OCI-LY7 (cell line): ENCODE data around the gene TOX4. TPM values are rescaled to one million over a fixed set of nuclear protein-coding genes. Genes with fewer than 3 reads are reported as not detected.
A peak's percentile ranks its signal among the peaks of the same experiment; 100 is the strongest.

Experiments
- BruUV-seq: library from RNA; stranded (reverse); fragments of 400-500 nt; replicated peaks from 2 replicates; lab custom pipeline; 2021; lab: Mats Ljungman, UMichigan
- CTCF ChIA-PET: fragments of 300-600 bp; sonication (Branson Sonifier 250); formaldehyde crosslinking; loops from one replicate; lab custom pipeline; 2022; ENCODE audit warnings: antibody characterized with exemption; ENCODE audit not compliant: unreplicated experiment; lab: Charles Lee
- POLR2A ChIA-PET: fragments of 300-600 bp; sonication (Branson Sonifier 250); formaldehyde crosslinking; loops from one replicate; lab custom pipeline; 2022; ENCODE audit warnings: antibody characterized with exemption; lab: Charles Lee
- DNase-seq: peaks from one replicate; pipeline ENCODE4 v3.0.0-alpha.2; 2015; ENCODE audit warnings: low spot score
- H2AFZ ChIP-seq: fragments of 200-600 bp; sonication (generic), shearing (Covaris generic); 2 replicates; pipeline ENCODE4 v1.6.1; 2014; ENCODE audit warnings: mild to moderate bottlenecking, antibody characterized with exemption, low read length, moderate library complexity
- H3K27ac ChIP-seq: fragments of 200-600 bp; sonication (generic); 2 replicates; pipeline ENCODE4 v1.5.1; 2014; ENCODE audit warnings: mixed run types, low read depth, mild to moderate bottlenecking, moderate library complexity, low read length, inconsistent platforms; ENCODE audit not compliant: poor library complexity, severe bottlenecking
- H3K36me3 ChIP-seq: fragments of 200-600 bp; sonication (generic); 2 replicates; pipeline ENCODE4 v1.6.1; 2014; ENCODE audit warnings: mild to moderate bottlenecking, antibody characterized with exemption, low read length, moderate library complexity, mixed read lengths; ENCODE audit not compliant: insufficient read depth
- H3K4me1 ChIP-seq: fragments of 200-600 bp; sonication (generic); 2 replicates; pipeline ENCODE4 v1.5.1; 2014; ENCODE audit warnings: mild to moderate bottlenecking, low read length; ENCODE audit not compliant: insufficient read depth, poor library complexity, severe bottlenecking
- H3K4me2 ChIP-seq: fragments of 200-600 bp; sonication (generic); 2 replicates; pipeline ENCODE4 v1.6.1; 2014; ENCODE audit warnings: mild to moderate bottlenecking, low read length
- H3K4me3 ChIP-seq: fragments of 200-600 bp; sonication (generic); 2 replicates; pipeline ENCODE4 v1.5.1; 2014; ENCODE audit warnings: mild to moderate bottlenecking, low read depth, low read length; ENCODE audit not compliant: poor library complexity, severe bottlenecking
- H3K79me2 ChIP-seq: fragments of 200-600 bp; sonication (generic); 2 replicates; pipeline ENCODE4 v1.6.1; 2016; ENCODE audit warnings: low read depth, mild to moderate bottlenecking, low read length, moderate library complexity, mixed read lengths; ENCODE audit not compliant: insufficient read depth
- H3K9me2 ChIP-seq: fragments of 200-600 bp; sonication (generic); 2 replicates; pipeline ENCODE4 v1.6.1; 2016; ENCODE audit warnings: mild to moderate bottlenecking, low read length, mixed read lengths; ENCODE audit not compliant: insufficient read depth
- H3K9me3 ChIP-seq: fragments of 200-600 bp; sonication (generic); 2 replicates; pipeline ENCODE4 v1.6.1; 2014; ENCODE audit warnings: mild to moderate bottlenecking, mixed run types, low read length, mixed read lengths
- H4K20me1 ChIP-seq: fragments of 200-600 bp; sonication (generic); 2 replicates; pipeline ENCODE4 v1.6.1; 2014; ENCODE audit warnings: mild to moderate bottlenecking, antibody characterized with exemption, low read length, moderate library complexity, mixed read lengths; ENCODE audit not compliant: insufficient read depth
- EZH2phosphoT487 ChIP-seq: fragments of 200-600 bp; sonication (generic); IDR thresholded peaks from 2 replicates; pipeline ENCODE4 v1.6.1; 2018; ENCODE audit warnings: low read depth, borderline replicate concordance, mild to moderate bottlenecking, mixed run types, antibody characterized with exemption, low read length, moderate library complexity, mixed read lengths
- intact Hi-C: fragments of 100-400 bp; cut with micrococcal nuclease; formaldehyde crosslinking; loops from one replicate; pipeline ENCODE4 v1.10.0; 2022; ENCODE audit not compliant: unreplicated experiment
- total RNA-seq, 2 experiments: library from RNA; depleted of rRNA in 1 of 2; stranded (reverse); fragments of >200 nt in 1 of 2; shearing (Covaris generic) in 1 of 2; gene quantifications; 2 replicates each; pipeline ENCODE4 v1.2.3, GENCODE V29; 2014 to 2022
- TF ChIP-seq, protein P1 (sequence below): fragments of 200-600 bp; sonication (generic); conservative IDR thresholded peaks from 2 replicates; pipeline ENCODE4 v1.5.1; 2014; ENCODE audit warnings: mild to moderate bottlenecking, antibody characterized with exemption, low read length, moderate library complexity, mixed read lengths

TOX4 gene
- total RNA-seq, 2 experiments from 2014 or later = 26.1 to 65.4 TPM

- Histone ChIP-seq H3K9me2 (no peaks in the 10 kb centered on the region), H3K36me3 (no peaks in the 10 kb centered on the region), H3K4me1 (peaks cover 56% of the 10 kb centered on the region), H3K4me3 (peak overlapping the region; percentile 19), H3K79me2 (no peaks in the 10 kb centered on the region), H2AFZ (peak overlapping the region; percentile 74; the same call in 1 of the 2 replicates), H3K27ac (peak overlapping the region; percentile 61), H4K20me1 (no peaks in the 10 kb centered on the region), H3K9me3 (no peaks in the 10 kb centered on the region), H3K4me2 (peak overlapping the region; percentile 65)
- no peak for TF ChIP-seq EZH2phosphoT487
- TF ChIP-seq, protein P1, sequence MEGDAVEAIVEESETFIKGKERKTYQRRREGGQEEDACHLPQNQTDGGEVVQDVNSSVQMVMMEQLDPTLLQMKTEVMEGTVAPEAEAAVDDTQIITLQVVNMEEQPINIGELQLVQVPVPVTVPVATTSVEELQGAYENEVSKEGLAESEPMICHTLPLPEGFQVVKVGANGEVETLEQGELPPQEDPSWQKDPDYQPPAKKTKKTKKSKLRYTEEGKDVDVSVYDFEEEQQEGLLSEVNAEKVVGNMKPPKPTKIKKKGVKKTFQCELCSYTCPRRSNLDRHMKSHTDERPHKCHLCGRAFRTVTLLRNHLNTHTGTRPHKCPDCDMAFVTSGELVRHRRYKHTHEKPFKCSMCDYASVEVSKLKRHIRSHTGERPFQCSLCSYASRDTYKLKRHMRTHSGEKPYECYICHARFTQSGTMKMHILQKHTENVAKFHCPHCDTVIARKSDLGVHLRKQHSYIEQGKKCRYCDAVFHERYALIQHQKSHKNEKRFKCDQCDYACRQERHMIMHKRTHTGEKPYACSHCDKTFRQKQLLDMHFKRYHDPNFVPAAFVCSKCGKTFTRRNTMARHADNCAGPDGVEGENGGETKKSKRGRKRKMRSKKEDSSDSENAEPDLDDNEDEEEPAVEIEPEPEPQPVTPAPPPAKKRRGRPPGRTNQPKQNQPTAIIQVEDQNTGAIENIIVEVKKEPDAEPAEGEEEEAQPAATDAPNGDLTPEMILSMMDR = no peak
- ChIA-PET POLR2A (interaction anchor here (0.6 to 3.2 kb wide), 9 partner anchors 8 to 93 kb away, joined by 3 to 24 read pairs (median 5); partner anchors contain the start of gene METTL3), CTCF (no interaction called here)
- no peak for DNase-seq
- BruUV-seq = no TSS peak
- intact Hi-C loops = no loop called here
Observed at GRCh38 chr14:21529515-21529914, 52.5 kb downstream of the TOX4 start.

- no peak for TF ChIP-seq EZH2phosphoT487
- TF ChIP-seq, protein P1 = no peak
- Histone ChIP-seq H3K9me3 (no peaks in the 10 kb centered on the region), H2AFZ (0 out of 2 replicates have a peak overlapping the region, but pooled peaks have one; percentile 14), H3K27ac (no peak overlapping the region), H4K20me1 (no peaks in the 10 kb centered on the region), H3K4me2 (no peak overlapping the region), H3K4me1 (peaks cover 40% of the 10 kb centered on the region), H3K9me2 (no peaks in the 10 kb centered on the region), H3K79me2 (no peaks in the 10 kb centered on the region), H3K36me3 (no peaks in the 10 kb centered on the region), H3K4me3 (no peak overlapping the region)
- DNase-seq = no peak
- BruUV-seq = no TSS peak
- CTCF ChIA-PET = no interaction called here
- POLR2A ChIA-PET = no interaction called here
- intact Hi-C loops = no loop called here
Observed at GRCh38 chr14:21533294-21533693, 56.3 kb downstream of the TOX4 start.

GRCh38 chr14:21534576-21534975 is 57.6 kb downstream of the TOX4 start:
- POLR2A ChIA-PET = interaction anchor here (0.9 to 1.1 kb wide), 3 partner anchors 9 to 23 kb away, joined by 3 to 9 read pairs (median 3); partner anchors contain the start of genes METTL3 and SALL2
- BruUV-seq = no TSS peak
- CTCF ChIA-PET = interaction anchor here (0.8 kb wide), 1 partner anchor 36 kb away, joined by 4 read pairs; no protein-coding TSS in a partner anchor

More at GRCh38 chr14:21534576-21534975, 57.6 kb downstream of the TOX4 start:
- H4K20me1 ChIP-seq = no peaks in the 10 kb centered on the region
- no peak overlapping the region for H3K27ac ChIP-seq
- H3K4me2 ChIP-seq = 0 out of 2 replicates have a peak overlapping the region, but pooled peaks have one; percentile 1
- DNase-seq = peak; percentile 51
- no peaks in the 10 kb centered on the region for H3K9me2 ChIP-seq
- no peaks in the 10 kb centered on the region for H3K79me2 ChIP-seq
- H3K9me3 ChIP-seq = no peaks in the 10 kb centered on the region
- H2AFZ ChIP-seq = peak overlapping the region; percentile 40; the same call in 1 of the 2 replicates
- intact Hi-C loops = no loop called here
- TF ChIP-seq, protein P1 = no peak
- no peak for TF ChIP-seq EZH2phosphoT487
- H3K4me1 ChIP-seq = peaks cover 27% of the 10 kb centered on the region
- no peak overlapping the region for H3K4me3 ChIP-seq
- no peaks in the 10 kb centered on the region for H3K36me3 ChIP-seq
